ENCODE results near the gene ANKIB1.

GRCh38 chr7:92325173-92325572 lies 79.4 kb downstream of the ANKIB1 start:
- no peak for TF ChIP-seq EP300 (IDR thresholded peaks at IDR 0.05)
- TF ChIP-seq, protein P1, sequence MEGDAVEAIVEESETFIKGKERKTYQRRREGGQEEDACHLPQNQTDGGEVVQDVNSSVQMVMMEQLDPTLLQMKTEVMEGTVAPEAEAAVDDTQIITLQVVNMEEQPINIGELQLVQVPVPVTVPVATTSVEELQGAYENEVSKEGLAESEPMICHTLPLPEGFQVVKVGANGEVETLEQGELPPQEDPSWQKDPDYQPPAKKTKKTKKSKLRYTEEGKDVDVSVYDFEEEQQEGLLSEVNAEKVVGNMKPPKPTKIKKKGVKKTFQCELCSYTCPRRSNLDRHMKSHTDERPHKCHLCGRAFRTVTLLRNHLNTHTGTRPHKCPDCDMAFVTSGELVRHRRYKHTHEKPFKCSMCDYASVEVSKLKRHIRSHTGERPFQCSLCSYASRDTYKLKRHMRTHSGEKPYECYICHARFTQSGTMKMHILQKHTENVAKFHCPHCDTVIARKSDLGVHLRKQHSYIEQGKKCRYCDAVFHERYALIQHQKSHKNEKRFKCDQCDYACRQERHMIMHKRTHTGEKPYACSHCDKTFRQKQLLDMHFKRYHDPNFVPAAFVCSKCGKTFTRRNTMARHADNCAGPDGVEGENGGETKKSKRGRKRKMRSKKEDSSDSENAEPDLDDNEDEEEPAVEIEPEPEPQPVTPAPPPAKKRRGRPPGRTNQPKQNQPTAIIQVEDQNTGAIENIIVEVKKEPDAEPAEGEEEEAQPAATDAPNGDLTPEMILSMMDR (IDR thresholded peaks at IDR 0.05) = no peak

Measured in tibial nerve (tissue), 4 donors.